NCI-H1417 (cell line): Measurements from ENCODE around the gene BMAL2.

Source experiments
- DNase-seq, 3 experiments: peaks; one replicate each; lab custom pipeline; 2025; lab: John Stamatoyannopoulos, UW

Gene BMAL2

GRCh38 chr12:27332714-27333402, at the start of gene BMAL2:
Gene BMAL2, plus strand, starts transcription at chr12:27332836. Its CDS starts 237 bp downstream, at chr12:27333073.
- peak; percentile 29 to 91 (median 86) for DNase-seq

GRCh38 chr12:27284021-27284420, 48.6 kb upstream of the BMAL2 start:
- DNase-seq = no peak

GRCh38 chr12:27284751-27285150, 47.9 kb upstream of the BMAL2 start:
- no peak for DNase-seq

GRCh38 chr12:27285403-27285802, 47.2 kb upstream of the BMAL2 start:
- DNase-seq = no peak

- no peak for DNase-seq
Measured at GRCh38 chr12:27289414-27289813, 43.2 kb upstream of the BMAL2 start.

- no peak for DNase-seq
Measured at GRCh38 chr12:27290501-27291168, 42.0 kb upstream of the BMAL2 start.

- no peak for DNase-seq
Measured at GRCh38 chr12:27291862-27292261, 40.8 kb upstream of the BMAL2 start.

- DNase-seq = no peak
Measured at GRCh38 chr12:27292718-27293117, 39.9 kb upstream of the BMAL2 start.

- DNase-seq = no peak
Measured at GRCh38 chr12:27293463-27293862, 39.2 kb upstream of the BMAL2 start.

- DNase-seq = no peak
Measured at GRCh38 chr12:27296674-27297073, 36.0 kb upstream of the BMAL2 start.

- DNase-seq = no peak
Measured at GRCh38 chr12:27297566-27297965, 35.1 kb upstream of the BMAL2 start.

GRCh38 chr12:27299102-27299501, 33.5 kb upstream of the BMAL2 start:
- no peak for DNase-seq

- DNase-seq = no peak
Measured at GRCh38 chr12:27300226-27300625, 32.4 kb upstream of the BMAL2 start.

- DNase-seq = peak; percentile 22 to 62 (median 41)
Measured at GRCh38 chr12:27303139-27304111, 29.2 kb upstream of the BMAL2 start.

GRCh38 chr12:27304856-27305255, 27.8 kb upstream of the BMAL2 start:
- DNase-seq = no peak

GRCh38 chr12:27305673-27306456, 26.8 kb upstream of the BMAL2 start:
- DNase-seq = peak in 2 of 3 experiments; percentile 17 to 57

- no peak for DNase-seq
Measured at GRCh38 chr12:27309293-27309994, 23.2 kb upstream of the BMAL2 start.

GRCh38 chr12:27309995-27310315, 22.7 kb upstream of the BMAL2 start:
- no peak for DNase-seq

- no peak for DNase-seq
Measured at GRCh38 chr12:27316947-27317346, 15.7 kb upstream of the BMAL2 start.

- DNase-seq = no peak
Measured at GRCh38 chr12:27319409-27319808, 13.2 kb upstream of the BMAL2 start.

GRCh38 chr12:27319848-27320247, 12.8 kb upstream of the BMAL2 start:
- no peak for DNase-seq
